ENCODE data around the gene ARL5A. TPM values are rescaled to one million over a fixed set of nuclear protein-coding genes. Genes with fewer than 3 reads are reported as not detected.

ARL5A gene
- total and polyA plus RNA-seq, 9 of the 15 experiments (the other 6 are each of a cell fraction or from before 2014, with no cell fraction given): 16.3 to 117 (median 88.4) TPM

GRCh38 chr2:151790689-151791088, 37.5 kb downstream of the ARL5A start (continued):
- no peak for TF ChIP-seq ZNF318 (IDR thresholded peaks at IDR 0.05; ENCODE audit: borderline replicate concordance in 1 of 2, low read depth in 1 of 2)
- no peak for TF ChIP-seq POLR2H (tag; IDR thresholded peaks at IDR 0.05; ENCODE audit: low read depth)
- TF ChIP-seq CHAMP1 (IDR thresholded peaks at IDR 0.05): no peak
- TF ChIP-seq BCOR (IDR thresholded peaks at IDR 0.05): peak; percentile 37; the same call in 1 of the 2 replicates
- TF ChIP-seq STAT5B (CRISPR knock-in tag; IDR thresholded peaks at IDR 0.05): no peak
- TF ChIP-seq ZNF75A (CRISPR knock-in tag; IDR thresholded peaks at IDR 0.05): no peak
- 0 out of 2 replicates have a peak, but pooled peaks have one; percentile 7 for TF ChIP-seq SMAD4 (CRISPR knock-in tag; conservative IDR thresholded peaks at IDR 0.05)

All from K562 (cell line).